Germinal center (tissue), 1 donor: ENCODE data around the gene SLC36A3.
"Not testable (repeated sequence)": the region's sequence is repeated elsewhere in the genome, so short reads cannot be mapped to it uniquely, and the experiment has no call there.

ENCODE experiments used
- DNase-seq: peaks from one replicate; pipeline ENCODE4 v3.0.0; 2012; ENCODE audit warnings: mixed read lengths, low spot score

The SLC36A3 gene

GRCh38 chr5:151258816-151259215 lies 44.8 kb downstream of the SLC36A3 start:
- no peak for DNase-seq

- DNase-seq = no peak
Observed at GRCh38 chr5:151258201-151258611, 45.4 kb downstream of the SLC36A3 start.

DNA sequence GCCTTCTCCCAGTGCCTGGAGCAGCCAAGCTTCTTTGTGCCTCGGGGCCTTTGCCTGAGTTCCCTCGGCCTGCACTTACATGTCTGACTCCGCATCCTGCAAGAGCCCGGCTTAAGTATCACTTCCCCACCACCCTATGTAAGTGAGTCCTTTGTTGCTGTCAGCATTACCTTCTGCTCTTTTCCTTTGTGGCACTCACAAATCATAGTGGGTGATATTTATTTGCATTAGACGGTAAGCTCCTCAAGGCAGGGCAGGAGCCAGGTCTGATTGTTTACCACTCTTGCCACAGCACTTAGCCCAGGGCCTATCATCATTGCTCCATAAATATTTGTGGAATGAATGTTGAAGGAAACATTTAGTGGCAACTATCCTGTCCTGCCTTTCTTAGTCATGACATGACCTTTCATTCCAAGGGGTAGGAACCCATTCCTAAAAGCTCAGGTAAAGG lies 45.8 kb downstream of the SLC36A3 start:
- peak; percentile 64 for DNase-seq

DNA sequence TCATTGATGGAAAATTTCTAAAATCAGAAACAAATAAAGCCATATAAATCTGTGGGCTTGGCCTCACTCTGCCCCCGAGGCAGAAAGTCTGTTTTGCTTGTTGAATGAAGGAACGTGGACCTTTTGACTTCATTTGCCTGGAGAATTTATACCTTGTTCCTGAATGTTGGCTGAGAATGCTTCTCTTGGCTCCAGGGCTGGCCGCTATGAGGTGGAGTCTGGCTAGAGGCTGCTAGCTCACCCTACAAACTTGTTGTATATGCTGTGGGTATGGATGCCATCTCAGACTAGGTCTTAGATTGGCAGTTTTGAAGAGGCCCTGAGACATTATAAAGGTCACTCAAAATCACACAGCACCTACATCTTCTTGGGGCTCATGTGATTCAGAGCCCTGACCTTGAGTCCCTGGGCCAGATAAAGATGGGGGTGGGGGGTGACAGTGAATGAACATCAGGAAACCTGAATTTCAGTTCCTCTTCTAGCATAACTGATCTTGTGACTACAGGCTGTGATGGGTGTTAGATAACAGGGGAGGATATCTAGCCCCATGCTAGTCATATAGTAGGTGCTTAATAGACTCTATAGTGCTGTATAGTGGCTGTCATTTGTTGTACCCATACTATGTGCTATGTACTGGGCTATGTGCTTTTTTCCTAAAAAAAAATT lies 47.8 kb downstream of the SLC36A3 start:
- peak; percentile 82 for DNase-seq

GRCh38 chr5:151254990-151255389 lies 48.6 kb downstream of the SLC36A3 start:
- not testable (repeated sequence) for DNase-seq

DNA sequence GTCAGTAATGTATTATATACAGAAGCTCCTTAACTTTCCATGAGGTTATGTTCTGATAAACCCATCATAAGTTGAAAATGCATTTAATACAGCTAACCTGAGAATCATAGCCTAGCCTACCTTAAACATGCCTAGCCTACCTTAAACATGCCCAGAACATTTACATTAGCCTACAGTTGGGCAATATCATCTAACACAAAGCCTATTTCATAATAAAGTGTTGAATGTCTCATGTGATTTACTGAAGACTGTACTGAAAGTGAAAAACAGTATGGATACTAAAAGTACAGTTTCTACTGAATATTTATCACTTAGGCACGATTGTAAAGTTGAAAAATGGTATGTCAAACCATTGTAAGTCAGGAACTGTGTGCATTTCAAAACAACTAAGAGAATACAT lies 49.0 kb downstream of the SLC36A3 start:
- DNase-seq = no peak

DNA sequence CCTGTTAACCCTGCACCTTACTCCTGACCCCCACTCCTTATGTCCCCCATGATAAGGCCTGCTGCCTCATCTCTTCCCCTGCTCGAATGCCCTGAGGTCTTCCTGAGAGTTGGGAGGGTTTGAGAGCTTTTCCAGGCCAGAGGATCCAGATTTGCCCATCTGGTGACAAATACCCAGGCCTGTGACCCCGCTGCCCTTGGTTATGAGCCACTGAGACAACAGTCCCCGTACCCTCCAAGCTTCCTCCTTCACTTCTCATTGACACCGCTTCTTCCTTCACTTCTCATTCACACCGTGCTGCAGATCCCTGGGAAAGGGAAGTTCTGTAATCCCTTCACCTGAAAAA lies 50.0 kb downstream of the SLC36A3 start:
- DNase-seq = no peak

GRCh38 chr5:151252762-151253604 lies 50.6 kb downstream of the SLC36A3 start, which contains the start of gene GM2A:
Gene GM2A, plus strand, starts transcription at chr5:151253185. Its CDS starts 32 bp downstream, at chr5:151253217.
- DNase-seq = peak; percentile 97

DNA sequence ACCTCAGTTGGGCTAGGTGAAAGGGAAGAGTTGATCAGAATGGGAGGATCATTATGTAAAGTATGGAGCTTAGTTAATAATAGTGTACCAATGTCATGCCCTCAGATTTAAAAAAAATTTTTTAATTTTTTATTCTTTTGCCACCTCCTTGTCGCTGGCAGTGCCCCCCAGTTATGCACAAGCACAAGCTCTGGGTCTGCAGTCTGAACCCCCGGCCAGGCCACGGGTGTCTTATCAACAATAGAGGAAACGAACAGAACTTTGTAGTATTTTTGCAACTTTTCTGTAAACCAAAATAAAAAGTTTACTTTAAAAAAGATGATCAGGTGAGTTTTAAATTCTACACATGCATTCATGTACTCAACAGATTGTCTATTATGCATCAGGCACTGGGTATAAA lies 51.9 kb downstream of the SLC36A3 start:
- no peak for DNase-seq

GRCh38 chr5:151251001-151251551 lies 52.5 kb downstream of the SLC36A3 start:
- no peak for DNase-seq

DNA sequence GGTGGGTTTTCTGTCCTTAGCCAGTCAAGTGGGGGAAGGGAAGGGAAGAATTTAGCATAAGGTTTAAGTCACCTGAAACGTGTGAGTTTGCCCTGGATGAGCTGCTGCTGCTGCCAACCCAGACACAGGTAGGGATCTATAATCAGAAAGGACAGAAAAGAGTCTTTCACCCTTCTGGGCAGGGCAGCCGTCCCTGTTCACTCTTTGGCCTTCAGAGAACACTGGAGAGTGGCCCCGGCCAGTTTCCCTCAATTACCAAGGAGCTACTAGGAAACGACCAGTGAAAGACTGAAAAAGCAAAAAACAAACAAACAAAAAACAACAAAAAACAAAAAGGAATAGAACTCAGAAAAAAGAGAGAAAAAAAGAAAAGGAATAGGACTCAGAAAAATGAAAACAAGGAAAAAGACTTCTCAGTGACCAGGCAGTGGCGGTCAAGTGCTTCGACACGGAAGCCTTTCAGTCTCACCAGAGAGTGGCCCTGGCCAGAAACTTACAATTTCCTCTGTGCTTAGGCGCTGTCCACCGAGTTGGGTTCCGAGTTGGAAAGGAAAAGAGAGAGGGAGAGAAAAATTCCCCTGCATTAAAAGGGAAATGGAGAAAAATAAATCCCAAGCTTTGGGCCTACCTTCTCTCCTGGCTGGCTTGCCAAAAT lies 53.1 kb downstream of the SLC36A3 start:
- no peak for DNase-seq

DNA sequence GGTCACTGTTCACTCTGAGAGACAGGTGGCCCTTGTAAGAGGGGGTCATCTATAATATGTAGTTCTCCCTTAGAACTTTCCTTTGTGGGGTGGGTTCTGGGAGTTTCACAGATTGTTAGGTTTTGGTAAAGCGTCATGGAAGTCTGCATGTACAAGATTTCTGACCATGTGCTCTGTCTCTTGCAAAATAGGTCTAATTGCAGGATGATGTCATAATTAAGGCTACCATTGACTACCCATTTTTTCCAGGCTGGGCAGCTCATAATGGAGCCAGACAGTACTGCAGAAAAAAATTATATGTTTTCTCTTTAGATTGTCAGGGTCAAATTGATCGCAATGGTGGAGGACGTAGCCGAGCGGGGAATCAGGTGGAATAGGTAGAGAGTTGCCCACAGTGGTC lies 54.3 kb downstream of the SLC36A3 start:
- DNase-seq = no peak

- DNase-seq = no peak
Observed at GRCh38 chr5:151248651-151249050, 54.9 kb downstream of the SLC36A3 start.

GRCh38 chr5:151245680-151246219 lies 57.8 kb downstream of the SLC36A3 start:
- DNase-seq = no peak

DNA sequence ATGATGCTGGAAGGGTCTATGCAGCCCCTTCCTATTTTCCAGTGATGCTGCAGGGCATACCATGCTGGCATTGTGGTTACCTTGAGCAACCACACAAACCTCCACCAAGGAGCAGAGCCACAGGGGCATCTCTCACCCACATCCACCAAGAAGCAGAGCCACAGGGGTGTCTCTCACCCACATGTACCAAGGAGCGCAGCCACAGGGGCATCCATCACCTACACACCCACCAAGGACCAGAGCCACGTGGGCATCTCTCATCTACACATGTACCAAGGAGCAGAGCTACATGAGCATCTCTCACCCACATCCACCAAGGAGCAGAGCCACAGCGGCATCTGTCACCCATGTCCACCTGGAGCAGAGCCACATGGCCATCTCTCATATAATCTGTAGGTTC lies 59.4 kb downstream of the SLC36A3 start:
- DNase-seq = no peak

- no peak for DNase-seq
Observed at GRCh38 chr5:151243564-151243963, 60.0 kb downstream of the SLC36A3 start.

GRCh38 chr5:151243127-151243526 lies 60.4 kb downstream of the SLC36A3 start:
- no peak for DNase-seq

GRCh38 chr5:151240924-151241635 lies 62.5 kb downstream of the SLC36A3 start:
- no peak for DNase-seq

DNA sequence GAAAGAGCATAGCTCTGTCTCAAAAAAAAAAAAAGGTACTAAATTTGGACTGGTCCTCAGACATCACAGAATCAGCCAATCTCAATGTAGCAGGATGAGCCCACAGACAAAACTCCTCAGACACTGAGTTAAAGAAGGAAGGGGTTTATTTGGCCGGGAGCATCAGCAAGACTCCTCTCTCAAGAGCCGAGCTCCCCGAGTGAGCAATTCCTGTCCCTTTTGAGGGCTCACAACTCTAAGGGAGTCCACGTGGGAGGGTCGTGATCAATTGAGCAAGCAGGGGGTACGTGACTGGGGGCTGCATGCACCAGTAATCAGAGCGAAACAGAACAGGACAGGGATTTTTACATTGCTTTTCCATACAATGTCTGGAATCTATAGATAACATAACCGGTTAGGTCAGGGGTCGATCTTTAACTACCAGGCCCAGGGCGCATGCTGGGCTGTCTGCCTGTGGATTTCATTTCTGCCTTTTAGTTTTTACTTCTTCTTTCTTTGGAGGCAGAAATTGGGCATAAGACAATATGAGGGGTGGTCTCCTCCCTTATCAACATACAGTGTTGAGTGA lies 63.2 kb downstream of the SLC36A3 start:
- not testable (repeated sequence) for DNase-seq

- peak; percentile 69 for DNase-seq
Observed at GRCh38 chr5:151239237-151239861, 64.2 kb downstream of the SLC36A3 start.

DNA sequence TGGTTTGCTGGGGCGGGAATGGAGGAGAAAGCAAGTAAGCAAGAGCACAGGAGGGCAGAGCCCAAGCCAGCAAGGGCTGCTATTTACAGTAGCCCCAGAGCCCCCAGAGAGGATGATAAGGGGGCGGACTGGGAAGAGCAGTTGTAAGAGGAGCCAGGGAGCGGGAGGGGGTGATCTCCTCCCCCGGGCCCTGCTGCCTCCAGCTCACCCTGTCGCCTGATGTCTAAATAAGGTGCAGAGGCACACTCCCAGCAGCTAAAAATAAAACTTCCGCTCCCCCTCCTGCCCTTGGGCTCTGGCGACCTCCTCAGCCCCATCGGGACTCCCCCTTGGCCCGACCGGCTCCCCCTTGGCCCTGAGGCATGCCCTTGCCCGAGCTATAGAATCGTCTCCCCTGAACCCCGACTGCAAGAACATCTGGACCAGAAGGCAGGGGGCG lies 65.2 kb downstream of the SLC36A3 start:
- peak; percentile 47 for DNase-seq
